Uterus (tissue), 2 donors: ENCODE data around the gene PTGIR.

ENCODE experiments used
- POLR2A ChIP-seq, 2 donors: fragments of 450-650 bp; IDR thresholded peaks; one replicate each; pipeline ENCODE4 v1.6.1; 2016; ENCODE audit warnings: antibody characterized with exemption in 2 of 2, mild to moderate bottlenecking in 1 of 2, moderate library complexity in 1 of 2
- TF ChIP-seq, protein P1 (sequence below), 4 experiments: fragments of 200-600 bp in 2 of 4; fragments of 450-650 bp in 2 of 4; sonication (generic) in 2 of 4; IDR thresholded peaks; one replicate each; pipeline ENCODE4 v1.5.1; 2016 to 2019; ENCODE audit warnings: antibody characterized with exemption in 4 of 4, mild to moderate bottlenecking in 2 of 4, moderate library complexity in 1 of 4

DNA sequence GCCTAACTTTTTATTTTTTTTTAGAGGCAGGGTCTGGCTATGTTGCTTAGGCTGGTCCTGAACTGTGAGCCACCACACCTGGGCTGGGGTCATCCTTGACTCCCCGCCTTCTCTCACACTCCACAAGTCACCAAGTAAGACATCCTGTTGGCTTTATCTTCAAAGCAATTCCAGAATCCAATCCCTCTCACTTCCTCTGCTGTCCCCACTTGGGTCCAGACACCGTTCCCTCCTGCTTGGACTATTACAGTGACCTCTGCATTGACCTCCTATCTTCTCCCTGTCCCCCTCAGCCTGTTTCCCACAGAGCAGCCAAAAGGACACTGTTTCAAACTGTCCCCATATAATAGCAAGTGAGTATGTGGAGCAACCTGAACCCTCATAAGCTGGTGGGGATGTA is 15.8 kb upstream of the PTGIR start:
- TF ChIP-seq, protein P1, sequence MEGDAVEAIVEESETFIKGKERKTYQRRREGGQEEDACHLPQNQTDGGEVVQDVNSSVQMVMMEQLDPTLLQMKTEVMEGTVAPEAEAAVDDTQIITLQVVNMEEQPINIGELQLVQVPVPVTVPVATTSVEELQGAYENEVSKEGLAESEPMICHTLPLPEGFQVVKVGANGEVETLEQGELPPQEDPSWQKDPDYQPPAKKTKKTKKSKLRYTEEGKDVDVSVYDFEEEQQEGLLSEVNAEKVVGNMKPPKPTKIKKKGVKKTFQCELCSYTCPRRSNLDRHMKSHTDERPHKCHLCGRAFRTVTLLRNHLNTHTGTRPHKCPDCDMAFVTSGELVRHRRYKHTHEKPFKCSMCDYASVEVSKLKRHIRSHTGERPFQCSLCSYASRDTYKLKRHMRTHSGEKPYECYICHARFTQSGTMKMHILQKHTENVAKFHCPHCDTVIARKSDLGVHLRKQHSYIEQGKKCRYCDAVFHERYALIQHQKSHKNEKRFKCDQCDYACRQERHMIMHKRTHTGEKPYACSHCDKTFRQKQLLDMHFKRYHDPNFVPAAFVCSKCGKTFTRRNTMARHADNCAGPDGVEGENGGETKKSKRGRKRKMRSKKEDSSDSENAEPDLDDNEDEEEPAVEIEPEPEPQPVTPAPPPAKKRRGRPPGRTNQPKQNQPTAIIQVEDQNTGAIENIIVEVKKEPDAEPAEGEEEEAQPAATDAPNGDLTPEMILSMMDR (IDR thresholded peaks at IDR 0.05): no peak
- TF ChIP-seq POLR2A (IDR thresholded peaks at IDR 0.05): no peak
